Gastroesophageal sphincter (tissue), 4 donors: Measurements from ENCODE around the gene C1QTNF1. TPM values are rescaled to one million over a fixed set of nuclear protein-coding genes. Genes with fewer than 3 reads are reported as not detected.

Source experiments
- ATAC-seq: fragments of 150-250 bp; one replicate; pipeline ENCODE4 v1.9.1; 2016; ENCODE audit warnings: mild to moderate bottlenecking, moderate library complexity
- H3K27ac ChIP-seq, 4 donors: fragments of 200-600 bp; sonication (generic) in 3 of 4; 1 replicate in 3 of 4; 2 replicates in 1 of 4; pipeline ENCODE4 v1.5.1; 2016 to 2019
- H3K27me3 ChIP-seq: fragments of 200-600 bp; sonication (generic); one replicate; pipeline ENCODE4 v1.5.1; 2019
- H3K36me3 ChIP-seq, 2 donors: fragments of 200-600 bp; sonication (generic); one replicate each; pipeline ENCODE4 v1.5.1; 2019; ENCODE audit warnings: control low read depth in 1 of 2
- H3K4me1 ChIP-seq, 3 donors: fragments of 200-600 bp; sonication (generic); 1 replicate in 2 of 3; 2 replicates in 1 of 3; pipeline ENCODE4 v1.5.1; 2016 to 2019; ENCODE audit warnings: control low read depth in 2 of 3
- H3K4me3 ChIP-seq, 2 donors: fragments of 200-600 bp; sonication (generic); one replicate each; pipeline ENCODE4 v1.5.1; 2019; ENCODE audit warnings: mild to moderate bottlenecking in 1 of 2, moderate library complexity in 1 of 2
- H3K9me3 ChIP-seq, 3 donors: fragments of 200-600 bp; sonication (generic); one replicate each; pipeline ENCODE4 v1.5.1; 2017 to 2019; ENCODE audit warnings: control low read depth in 2 of 3
- CTCF ChIP-seq, 4 experiments: fragments of 200-600 bp in 2 of 4; fragments of 450-650 bp in 2 of 4; sonication (generic) in 1 of 4; IDR thresholded peaks; one replicate each; pipeline ENCODE4 v1.5.1; 2017 to 2019; ENCODE audit warnings: antibody characterized with exemption in 4 of 4, mild to moderate bottlenecking in 2 of 4, moderate library complexity in 2 of 4
- EP300 ChIP-seq: sonication (generic); formaldehyde crosslinking; IDR thresholded peaks from one replicate; pipeline ENCODE4 v1.6.1; 2017; ENCODE audit warnings: antibody characterized with exemption, mild to moderate bottlenecking
- POLR2A ChIP-seq, 2 donors: fragments of 450-650 bp; IDR thresholded peaks; one replicate each; pipeline ENCODE4 v1.6.1; 2017; ENCODE audit warnings: antibody characterized with exemption in 2 of 2, mild to moderate bottlenecking in 2 of 2, moderate library complexity in 1 of 2
- POLR2AphosphoS5 ChIP-seq: sonication (generic); formaldehyde crosslinking; IDR thresholded peaks from one replicate; pipeline ENCODE4 v1.6.1; 2017; ENCODE audit warnings: antibody characterized with exemption
- WGBS, 2 donors: methylation state at CpG; one replicate each; pipeline ENCODE4 v1.1.5; 2018; ENCODE audit warnings: low coverage in 1 of 2; 5-methylcytosine and 5-hydroxymethylcytosine counted together
- total RNA-seq, 4 donors: library from RNA; depleted of rRNA; stranded (reverse); fragments of >200 nt; gene quantifications; one replicate each; pipeline ENCODE4 v1.1.0, GENCODE V29; 2016

C1QTNF1 gene
- total RNA-seq, 4 donors from 2014 or later: 50.8 to 76.5 (median 72.3) TPM

GRCh38 chr17:79079421-79080200, 55.6 kb downstream of the C1QTNF1 start:
- H3K27me3 ChIP-seq: no peaks in the 10 kb centered on the region
- no peak overlapping the region for H3K27ac ChIP-seq
- WGBS, 2 donors: 87 to 93% methylated on average over 4 to 13 of the region's 22 CpGs
- no peaks in the 10 kb centered on the region for H3K9me3 ChIP-seq
- peaks cover 0 to 75% of the 10 kb centered on the region in 2 donors for H3K36me3 ChIP-seq
- H3K4me1 ChIP-seq: peaks cover 0 to 29% (median 5%) of the 10 kb centered on the region in 3 donors
- H3K4me3 ChIP-seq: no peak overlapping the region
- no peak for ATAC-seq
- no peak for TF ChIP-seq EP300

DNA sequence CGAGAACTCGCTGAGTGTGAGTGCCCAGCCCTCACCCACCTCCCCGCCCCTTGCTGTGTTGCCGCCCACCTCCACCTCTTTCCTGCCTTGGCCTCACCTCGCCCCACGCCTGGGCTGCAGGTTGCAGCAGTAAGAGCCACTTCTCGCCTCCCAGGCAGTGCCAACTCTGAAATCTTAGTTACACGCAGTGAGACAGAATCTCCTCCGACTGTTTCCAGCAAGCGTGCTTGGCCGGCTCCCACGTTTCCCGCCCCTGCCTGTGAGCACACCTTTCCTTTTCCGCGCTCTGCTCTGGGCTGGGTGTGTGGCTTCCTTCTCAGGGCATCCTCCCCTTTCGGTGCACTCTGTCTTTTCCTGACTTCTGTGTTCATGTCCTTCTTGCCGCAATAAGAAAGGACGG, 56.4 kb downstream of the C1QTNF1 start:
- H3K27me3 ChIP-seq: no peaks in the 10 kb centered on the region
- H3K4me1 ChIP-seq: peaks cover 0 to 26% (median 5%) of the 10 kb centered on the region in 3 donors
- no peak overlapping the region for H3K4me3 ChIP-seq
- peaks cover 0 to 82% of the 10 kb centered on the region in 2 donors for H3K36me3 ChIP-seq
- no peaks in the 10 kb centered on the region for H3K9me3 ChIP-seq
- no peak for ATAC-seq
- no peak overlapping the region for H3K27ac ChIP-seq
- 86% methylated on average over 7 to 9 of the region's 18 CpGs for WGBS, 2 donors
- no peak for TF ChIP-seq POLR2AphosphoS5
- TF ChIP-seq CTCF (IDR thresholded peaks at IDR 0.05): no peak
- TF ChIP-seq POLR2A (IDR thresholded peaks at IDR 0.05): no peak
- TF ChIP-seq EP300: no peak

DNA sequence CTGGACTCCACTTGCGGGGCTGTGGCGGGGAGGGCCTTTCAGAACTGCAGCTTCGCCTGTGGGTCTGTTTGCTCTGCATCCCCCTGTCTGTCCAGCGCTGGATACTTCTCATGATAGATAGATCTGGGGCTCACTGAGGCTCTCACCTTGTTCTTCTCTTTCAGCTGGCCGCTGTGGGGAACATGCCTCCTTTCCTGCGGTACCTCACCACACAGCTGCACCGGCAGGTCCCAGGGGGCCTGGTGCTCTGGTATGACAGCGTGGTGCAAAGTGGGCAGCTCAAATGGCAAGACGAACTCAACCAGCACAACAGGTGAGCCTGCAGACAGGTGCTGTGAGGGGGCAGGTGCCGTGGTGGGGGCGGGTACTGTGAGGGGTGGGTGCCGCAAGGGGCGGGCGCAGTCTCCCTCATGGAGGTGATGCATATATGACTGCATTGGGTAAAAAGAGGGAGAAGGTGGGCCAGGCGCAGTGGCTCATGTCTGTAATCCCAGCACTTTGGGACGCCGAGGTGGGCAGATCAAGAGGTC, 56.9 kb downstream of the C1QTNF1 start:
- TF ChIP-seq POLR2A (IDR thresholded peaks at IDR 0.05) (no peak), CTCF (IDR thresholded peaks at IDR 0.05) (no peak), EP300 (no peak), POLR2AphosphoS5 (no peak)
- Histone ChIP-seq H3K27me3 (no peaks in the 10 kb centered on the region), H3K4me1 (peaks cover 0 to 21% (median 0%) of the 10 kb centered on the region in 3 donors), H3K27ac (no peak overlapping the region), H3K4me3 (no peak overlapping the region), H3K9me3 (no peaks in the 10 kb centered on the region), H3K36me3 (peaks cover 0 to 87% of the 10 kb centered on the region in 2 donors)
- 96 to 97% methylated on average over 5 to 6 of the region's 17 CpGs for WGBS, 2 donors
- no peak for ATAC-seq

- Histone ChIP-seq H3K36me3 (peaks cover 0 to 95% of the 10 kb centered on the region in 2 donors), H3K27me3 (no peaks in the 10 kb centered on the region), H3K4me3 (no peak overlapping the region), H3K9me3 (no peaks in the 10 kb centered on the region), H3K27ac (no peak overlapping the region), H3K4me1 (peaks cover 0 to 12% (median 0%) of the 10 kb centered on the region in 3 donors)
- TF ChIP-seq CTCF (IDR thresholded peaks at IDR 0.05) (no peak), POLR2AphosphoS5 (no peak), EP300 (no peak), POLR2A (IDR thresholded peaks at IDR 0.05) (no peak)
- no peak for ATAC-seq
- WGBS, 2 donors: 70 to 96% methylated on average over 2 to 4 of the region's 20 CpGs
These were observed 57.8 kb downstream of the C1QTNF1 start for GRCh38 chr17:79081571-79082276.

DNA sequence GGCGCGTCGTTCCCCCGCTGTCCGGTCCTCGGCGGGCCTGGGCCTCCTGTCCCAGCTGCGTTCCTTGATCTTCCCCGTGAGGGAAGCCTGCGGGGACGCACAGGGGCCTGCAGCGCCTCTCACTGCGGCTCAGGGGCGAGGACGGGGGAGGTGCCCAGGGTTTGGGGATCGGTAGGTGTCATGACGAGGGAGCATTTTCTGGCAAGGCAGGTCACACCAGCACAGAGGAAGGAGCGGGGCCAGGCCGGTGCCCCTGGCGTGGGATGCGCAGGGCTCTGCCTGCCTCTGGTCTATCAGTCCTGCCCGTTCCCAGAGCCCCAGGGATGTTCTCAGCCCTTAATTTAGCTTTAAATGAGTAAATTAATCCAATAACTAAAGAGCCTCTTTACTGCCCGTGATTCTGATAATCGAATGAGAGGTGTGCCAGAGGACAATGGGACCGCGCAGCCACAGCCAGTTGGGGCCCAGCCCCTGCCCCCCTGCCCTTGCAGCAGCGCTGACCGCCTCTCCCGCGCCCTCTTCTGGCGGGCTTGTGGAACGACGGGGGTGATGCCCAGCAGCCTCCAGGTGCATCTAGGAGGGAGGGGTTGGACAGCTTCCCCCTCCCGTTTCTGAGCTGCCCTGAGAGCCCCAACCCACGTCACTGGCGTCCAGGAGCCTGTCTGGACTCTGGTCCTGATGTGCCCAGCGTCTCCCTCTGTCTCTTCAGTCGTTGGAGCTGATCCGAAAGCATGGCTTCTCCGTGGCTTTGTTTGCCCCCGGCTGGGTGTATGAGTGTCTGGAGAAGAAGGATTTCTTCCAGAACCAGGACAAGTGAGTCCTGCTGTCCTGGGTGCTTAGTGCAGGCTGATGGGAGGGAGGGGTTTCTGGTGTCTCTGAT, 58.6 kb downstream of the C1QTNF1 start:
- Histone ChIP-seq H3K4me3 (no peak overlapping the region), H3K4me1 (peaks cover 0 to 6% (median 0%) of the 10 kb centered on the region in 3 donors), H3K27me3 (no peaks in the 10 kb centered on the region), H3K9me3 (no peaks in the 10 kb centered on the region), H3K36me3 (peaks cover 0 to 99% of the 10 kb centered on the region in 2 donors), H3K27ac (no peak overlapping the region)
- ATAC-seq: no peak
- WGBS, 2 donors: 38 to 91% methylated on average over 9 to 13 of the region's 41 CpGs
- TF ChIP-seq CTCF (IDR thresholded peaks at IDR 0.05) (peak in 3 of 4 experiments; percentile 65 to 88 (median 75)), EP300 (no peak)
